NT2/D1 (cell line): ENCODE measurements around the gene ATP10A.

Source experiments
- DNase-seq: peaks from one replicate; pipeline ENCODE4 v3.0.0-alpha.2; 2011; ENCODE audit warnings: low read depth, low spot score
- H3K27me3 ChIP-seq: 2 replicates; pipeline ENCODE4 v1.6.0; 2011; ENCODE audit warnings: mild to moderate bottlenecking; ENCODE audit not compliant: insufficient read length, insufficient read depth
- H3K36me3 ChIP-seq: 2 replicates; pipeline ENCODE4 v1.6.1; 2011; ENCODE audit warnings: mild to moderate bottlenecking, low read length, mixed read lengths; ENCODE audit not compliant: insufficient read depth, insufficient read length
- H3K4me1 ChIP-seq: 2 replicates; pipeline ENCODE4 v1.5.1; 2011; ENCODE audit not compliant: insufficient read depth, insufficient read length
- H3K4me3 ChIP-seq: 2 replicates; pipeline ENCODE4 v1.5.1; 2011; ENCODE audit warnings: low read depth; ENCODE audit not compliant: insufficient read length
- H3K9ac ChIP-seq: 2 replicates; pipeline ENCODE4 v1.6.0; 2011; ENCODE audit warnings: low read depth; ENCODE audit not compliant: insufficient read length
- H3K9me3 ChIP-seq: 2 replicates; pipeline ENCODE4 v1.5.1; 2011; ENCODE audit warnings: mild to moderate bottlenecking, low read length; ENCODE audit not compliant: insufficient read depth
- SUZ12 ChIP-seq: IDR thresholded peaks from 2 replicates; pipeline ENCODE4 v1.6.1; 2011; ENCODE audit not compliant: insufficient read length, insufficient read depth; ENCODE audit errors: extremely low read depth
- YY1 ChIP-seq: IDR thresholded peaks from 2 replicates; pipeline ENCODE4 v1.6.1; 2011; ENCODE audit not compliant: insufficient read length, insufficient read depth
- ZNF274 ChIP-seq: IDR thresholded peaks from 2 replicates; pipeline ENCODE4 v1.6.1; 2011; ENCODE audit warnings: mild to moderate bottlenecking, low read depth, low read length

The ATP10A gene

DNA sequence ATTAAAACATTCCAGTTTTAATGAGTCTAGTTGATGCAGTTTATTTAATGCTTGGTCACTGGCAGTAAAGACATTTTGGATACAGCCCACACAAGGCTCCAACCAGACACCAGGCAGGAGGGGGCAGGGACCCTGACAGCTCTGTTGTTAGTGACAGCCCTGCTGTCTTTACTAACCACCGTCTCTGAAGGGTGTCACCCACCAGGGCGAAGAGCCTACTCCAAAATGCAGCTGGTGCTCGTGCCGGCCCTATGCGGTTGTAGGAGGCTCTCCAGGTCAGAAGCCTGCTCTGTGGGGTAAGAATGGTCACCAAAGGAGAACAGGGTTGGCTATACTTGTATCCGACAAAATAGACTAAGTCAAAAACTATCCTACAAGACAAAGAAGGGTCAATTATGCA is 132.2 kb downstream of the ATP10A start:
- H3K27me3 ChIP-seq, result no peaks in the 10 kb centered on the region
- H3K9me3 ChIP-seq, result no peaks in the 10 kb centered on the region
- no peak overlapping the region for H3K4me3 ChIP-seq
- no peak overlapping the region for H3K9ac ChIP-seq
- no peak for TF ChIP-seq ZNF274
- TF ChIP-seq YY1, result no peak
- no peak for TF ChIP-seq SUZ12
- H3K4me1 ChIP-seq, result no peaks in the 10 kb centered on the region
- no peak for DNase-seq
- H3K36me3 ChIP-seq, result no peaks in the 10 kb centered on the region

DNA sequence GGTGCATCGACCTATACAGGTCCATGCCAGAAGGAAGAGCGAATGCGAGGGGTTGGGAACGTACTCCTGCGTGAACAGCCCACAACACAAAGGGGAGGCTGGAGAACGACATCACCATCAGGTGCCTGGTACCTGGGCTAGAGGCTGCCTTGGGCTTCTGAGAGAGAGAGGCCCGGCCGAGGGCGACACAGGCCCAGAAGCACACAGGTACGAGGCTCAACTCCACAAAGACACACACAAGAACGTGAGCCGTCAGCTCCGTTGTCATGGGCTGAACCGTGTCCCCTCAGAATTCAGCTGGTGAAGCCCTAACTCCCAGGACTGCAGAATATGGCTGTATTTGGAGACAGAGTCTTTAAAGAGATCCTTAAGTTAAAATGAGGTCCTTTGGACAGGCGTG is 134.3 kb downstream of the ATP10A start:
- H3K9ac ChIP-seq, result no peak overlapping the region
- DNase-seq, result no peak
- H3K4me1 ChIP-seq, result no peaks in the 10 kb centered on the region
- no peaks in the 10 kb centered on the region for H3K27me3 ChIP-seq
- no peaks in the 10 kb centered on the region for H3K36me3 ChIP-seq
- no peaks in the 10 kb centered on the region for H3K9me3 ChIP-seq
- no peak for TF ChIP-seq YY1
- TF ChIP-seq ZNF274, result no peak
- TF ChIP-seq SUZ12, result no peak
- no peak overlapping the region for H3K4me3 ChIP-seq

DNA sequence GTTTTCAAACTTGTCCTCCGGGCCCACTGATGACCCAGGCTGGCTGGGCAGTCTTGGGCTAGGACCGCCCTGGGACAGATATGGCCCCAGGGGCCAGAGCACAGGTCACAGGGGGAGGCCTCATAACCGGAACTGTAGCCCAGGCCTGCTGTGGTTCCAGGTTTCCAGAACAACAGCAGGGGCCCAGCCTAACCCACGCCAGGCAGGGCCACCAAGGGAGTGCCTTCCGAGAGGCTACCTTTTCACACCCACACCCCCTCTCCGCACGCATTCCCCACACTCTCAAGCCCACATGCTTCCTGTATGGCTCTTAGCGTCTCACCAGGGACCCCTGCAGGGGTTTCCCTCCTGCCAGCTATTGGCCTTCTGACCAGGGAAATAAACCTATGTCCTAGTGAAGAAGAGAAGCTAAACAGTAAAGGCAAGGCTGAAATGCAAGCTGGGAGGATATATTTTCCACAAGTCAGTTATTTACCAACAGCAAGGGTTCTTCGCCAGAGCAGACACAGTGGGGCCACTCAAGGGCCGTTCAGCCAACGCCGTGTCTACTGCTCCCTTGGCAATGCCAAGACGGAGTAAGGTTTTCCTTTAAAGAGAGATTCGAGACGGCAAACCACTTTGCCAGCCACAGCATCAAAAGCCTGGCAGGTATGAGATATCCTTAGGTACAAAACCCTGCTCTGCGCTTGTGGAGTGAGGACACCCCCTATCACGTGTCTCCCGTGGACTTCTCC is 135.1 kb downstream of the ATP10A start:
- Histone ChIP-seq H3K4me1 (no peaks in the 10 kb centered on the region), H3K9me3 (no peaks in the 10 kb centered on the region), H3K9ac (no peak overlapping the region), H3K27me3 (no peaks in the 10 kb centered on the region), H3K4me3 (no peak overlapping the region), H3K36me3 (no peaks in the 10 kb centered on the region)
- no peak for TF ChIP-seq SUZ12
- TF ChIP-seq YY1, result no peak
- TF ChIP-seq ZNF274, result no peak
- DNase-seq, result no peak

DNA sequence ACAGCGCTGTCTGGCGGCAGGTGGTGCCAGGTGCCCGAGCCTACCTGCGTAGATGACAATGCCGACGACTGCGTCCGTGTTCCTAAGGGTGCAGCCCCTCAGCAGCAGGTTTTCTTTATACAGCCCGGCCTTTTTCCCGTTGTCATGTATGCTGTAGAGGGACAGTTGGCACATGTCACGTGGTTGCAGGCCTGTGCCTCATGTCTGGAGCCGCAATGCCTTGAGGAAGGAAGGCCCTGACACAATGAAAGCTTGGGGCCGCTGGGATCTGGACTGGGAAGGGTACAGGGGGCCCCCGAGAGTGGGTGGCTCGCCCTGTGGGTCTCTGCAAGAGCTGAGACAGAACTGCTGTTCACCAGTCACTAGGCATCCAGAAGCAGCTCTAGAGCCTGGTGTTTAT is 136.0 kb downstream of the ATP10A start:
- Histone ChIP-seq H3K27me3 (no peaks in the 10 kb centered on the region), H3K4me1 (peaks cover under 1% of the 10 kb centered on the region), H3K4me3 (no peak overlapping the region), H3K9me3 (no peaks in the 10 kb centered on the region), H3K36me3 (no peaks in the 10 kb centered on the region), H3K9ac (no peak overlapping the region)
- TF ChIP-seq ZNF274, result no peak
- TF ChIP-seq YY1, result no peak
- no peak for TF ChIP-seq SUZ12
- DNase-seq, result no peak

DNA sequence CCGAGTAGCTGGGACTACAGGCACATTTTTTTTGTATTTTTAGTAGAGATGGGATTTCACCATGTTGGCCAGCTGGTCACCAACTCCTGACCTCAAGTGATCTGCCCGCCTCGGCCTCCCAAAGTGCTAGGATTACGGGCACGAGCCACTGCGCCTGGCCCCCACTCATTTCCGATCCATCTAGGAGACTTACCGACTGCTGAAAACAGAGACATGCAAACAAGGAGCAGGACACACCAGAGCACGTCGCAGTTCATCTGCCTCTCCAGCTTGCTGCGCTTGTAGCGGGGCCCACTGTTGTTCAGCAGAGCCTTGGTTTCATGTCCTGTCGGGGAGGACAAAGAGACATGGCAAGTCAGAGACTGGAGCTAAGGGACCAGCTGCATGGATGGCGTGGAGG is 137.4 kb downstream of the ATP10A start:
- Histone ChIP-seq H3K9ac (no peak overlapping the region), H3K4me1 (peaks cover 3% of the 10 kb centered on the region), H3K4me3 (no peak overlapping the region), H3K36me3 (no peaks in the 10 kb centered on the region), H3K27me3 (no peaks in the 10 kb centered on the region), H3K9me3 (no peaks in the 10 kb centered on the region)
- DNase-seq, result no peak
- TF ChIP-seq ZNF274 (no peak), YY1 (no peak), SUZ12 (no peak)

DNA sequence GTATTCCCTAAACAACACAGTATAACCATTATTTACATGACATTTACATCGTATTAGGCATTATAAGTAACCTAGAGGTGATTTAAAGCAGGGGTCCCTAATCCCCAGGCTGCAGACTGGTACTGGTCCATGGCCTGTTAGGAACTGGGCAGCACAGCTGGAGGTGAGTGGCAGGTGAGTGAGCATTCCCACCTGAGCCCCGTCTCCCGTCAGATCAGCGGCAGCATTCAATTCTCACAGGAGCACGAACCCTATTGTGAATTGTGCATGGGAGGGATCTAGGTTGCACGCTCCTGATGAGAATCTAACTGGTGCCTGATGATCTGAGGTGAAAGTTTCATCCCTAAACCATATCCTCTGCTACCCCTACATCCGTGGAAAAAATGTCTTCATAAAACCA is 138.2 kb downstream of the ATP10A start:
- Histone ChIP-seq H3K9ac (no peak overlapping the region), H3K9me3 (no peaks in the 10 kb centered on the region), H3K4me1 (peaks cover 3% of the 10 kb centered on the region), H3K4me3 (no peak overlapping the region), H3K36me3 (no peaks in the 10 kb centered on the region), H3K27me3 (no peaks in the 10 kb centered on the region)
- no peak for DNase-seq
- TF ChIP-seq ZNF274, result no peak
- no peak for TF ChIP-seq SUZ12
- no peak for TF ChIP-seq YY1

DNA sequence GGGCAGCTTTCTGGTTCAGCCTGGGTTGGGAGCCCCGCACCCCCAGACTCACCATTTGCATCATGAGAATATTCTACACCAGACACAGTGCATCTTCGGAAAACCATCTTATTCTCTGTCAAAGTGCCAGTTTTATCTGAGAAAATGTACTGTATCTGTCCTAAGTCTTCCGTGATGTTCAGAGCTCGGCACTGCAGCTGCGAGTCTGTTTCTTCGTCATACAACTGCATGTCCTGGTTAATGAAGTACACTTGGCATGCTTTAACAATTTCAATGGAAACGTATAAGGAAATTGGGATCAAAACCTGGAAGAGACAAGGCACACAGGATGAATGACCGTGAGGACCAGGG is 141.5 kb downstream of the ATP10A start:
- no peak for TF ChIP-seq YY1
- no peak for TF ChIP-seq ZNF274
- no peak for TF ChIP-seq SUZ12

More for the DNA sequence above, 141.5 kb downstream of the ATP10A start:
- H3K4me3 ChIP-seq, result no peak overlapping the region
- no peaks in the 10 kb centered on the region for H3K27me3 ChIP-seq
- H3K4me1 ChIP-seq, result peaks cover 3% of the 10 kb centered on the region
- H3K9me3 ChIP-seq, result no peaks in the 10 kb centered on the region
- H3K36me3 ChIP-seq, result no peaks in the 10 kb centered on the region
- DNase-seq, result no peak
- no peak overlapping the region for H3K9ac ChIP-seq
